Stimulated activated CD4-positive, alpha-beta T cell treated with anti-CD3 and anti-CD28 coated beads, Interleukin-2, amount 100 ng/mL, for 24 hours (primary cell): Measurements from ENCODE around the gene MTG1.
A peak's percentile ranks its signal among the peaks of the same experiment; 100 is the strongest.
"Not testable (repeated sequence)": the region's sequence is repeated elsewhere in the genome, so short reads cannot be mapped to it uniquely, and the experiment has no call there.

ENCODE experiments used
- DNase-seq, 2 donors: peaks; one replicate each; pipeline ENCODE4 v3.0.0-alpha.2; 2020

MTG1 gene

GRCh38 chr10:133359554-133359971 lies 34.4 kb upstream of the MTG1 start:
- DNase-seq, result peak in 1 of 2 donors; percentile 33

DNA sequence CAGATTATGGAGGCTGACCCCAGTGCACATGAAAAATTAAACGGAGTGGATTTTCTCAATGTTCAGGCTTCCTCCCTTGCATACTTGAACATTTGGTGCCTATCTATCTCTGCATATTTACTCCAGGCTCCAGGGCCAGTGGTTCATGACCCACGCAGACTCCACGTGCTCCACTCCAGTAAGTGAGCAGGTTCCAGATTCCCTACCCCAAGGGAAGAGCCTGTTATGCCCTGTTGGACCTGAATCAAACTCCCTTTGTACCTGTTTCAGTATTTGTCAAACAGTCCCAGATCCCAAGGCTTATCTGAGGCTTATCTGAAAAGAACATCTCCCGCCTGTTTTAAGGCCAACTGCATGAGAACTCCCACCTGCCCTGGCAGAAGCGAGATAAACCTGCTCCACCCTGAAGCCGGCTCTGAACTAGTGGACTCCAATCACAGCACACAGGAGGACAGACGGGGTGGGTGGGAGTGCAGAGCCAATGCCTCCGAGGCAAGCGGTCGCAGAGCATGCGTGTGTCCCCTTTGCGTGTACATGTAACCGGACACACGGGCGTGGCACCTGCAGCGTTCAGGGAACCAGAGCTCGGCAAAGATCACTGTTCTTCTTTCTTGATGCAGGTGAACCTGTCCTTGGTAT lies 33.9 kb upstream of the MTG1 start:
- DNase-seq, result no peak

- no peak for DNase-seq
Observed at GRCh38 chr10:133361227-133361626, 32.7 kb upstream of the MTG1 start.

GRCh38 chr10:133361773-133362441 lies 32.0 kb upstream of the MTG1 start:
- no peak for DNase-seq

DNA sequence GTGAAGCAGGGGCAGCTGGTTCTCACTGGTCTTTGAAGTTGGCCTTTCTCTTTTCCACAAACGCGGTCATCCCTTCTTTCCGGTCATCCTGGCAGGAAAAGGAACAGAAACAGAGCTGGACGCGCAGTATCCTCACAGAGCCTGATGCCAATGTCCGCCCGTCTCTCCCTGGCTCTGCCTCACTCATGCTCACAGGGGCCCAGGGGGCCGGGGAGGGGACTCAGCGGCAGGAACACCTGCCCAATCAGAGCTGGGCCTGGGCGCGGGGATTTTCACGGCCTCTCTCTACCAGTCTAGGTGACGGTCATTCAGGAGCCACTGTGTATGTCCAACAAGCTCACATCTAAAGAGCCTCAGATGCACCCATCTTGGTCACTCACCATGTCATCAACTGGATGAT lies 31.1 kb upstream of the MTG1 start:
- DNase-seq, result no peak

DNA sequence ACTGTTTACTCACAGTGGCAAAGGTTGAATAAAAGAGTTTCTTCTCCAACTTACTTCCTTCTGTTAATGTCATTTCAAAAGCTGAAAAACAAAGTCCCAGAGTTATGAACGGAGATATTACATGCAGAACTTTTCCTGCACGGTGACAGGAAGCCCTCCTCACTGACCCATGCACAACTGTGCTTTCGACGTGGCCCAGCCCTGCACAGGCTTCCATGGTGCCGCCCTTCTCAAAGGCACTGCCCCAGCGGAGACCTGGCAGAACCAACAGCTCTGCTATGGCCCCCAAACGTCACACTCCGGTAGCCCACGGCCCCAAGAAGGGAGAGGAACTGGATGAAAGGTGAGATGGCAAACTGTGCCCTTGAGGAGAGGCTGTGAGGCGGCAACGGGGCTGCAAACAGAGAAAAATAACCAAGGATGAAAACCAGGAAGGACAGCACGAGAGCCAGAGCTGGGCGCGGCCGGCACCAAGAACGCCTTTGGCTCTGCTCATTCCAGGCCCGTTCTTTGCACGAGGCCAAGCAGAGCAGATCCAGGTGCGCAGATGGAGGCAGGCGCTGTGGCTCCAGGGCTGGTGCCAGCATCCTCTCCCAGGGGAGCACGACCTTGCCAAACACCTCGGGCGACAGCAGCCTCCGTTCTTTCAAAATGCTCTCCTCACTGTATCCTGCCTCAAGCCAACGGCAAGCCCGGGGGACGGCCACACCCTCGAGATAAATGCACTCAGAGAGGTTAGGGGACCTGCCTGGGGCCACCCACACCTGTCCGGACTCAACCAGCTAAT lies 29.1 kb upstream of the MTG1 start:
- DNase-seq, result no peak

DNA sequence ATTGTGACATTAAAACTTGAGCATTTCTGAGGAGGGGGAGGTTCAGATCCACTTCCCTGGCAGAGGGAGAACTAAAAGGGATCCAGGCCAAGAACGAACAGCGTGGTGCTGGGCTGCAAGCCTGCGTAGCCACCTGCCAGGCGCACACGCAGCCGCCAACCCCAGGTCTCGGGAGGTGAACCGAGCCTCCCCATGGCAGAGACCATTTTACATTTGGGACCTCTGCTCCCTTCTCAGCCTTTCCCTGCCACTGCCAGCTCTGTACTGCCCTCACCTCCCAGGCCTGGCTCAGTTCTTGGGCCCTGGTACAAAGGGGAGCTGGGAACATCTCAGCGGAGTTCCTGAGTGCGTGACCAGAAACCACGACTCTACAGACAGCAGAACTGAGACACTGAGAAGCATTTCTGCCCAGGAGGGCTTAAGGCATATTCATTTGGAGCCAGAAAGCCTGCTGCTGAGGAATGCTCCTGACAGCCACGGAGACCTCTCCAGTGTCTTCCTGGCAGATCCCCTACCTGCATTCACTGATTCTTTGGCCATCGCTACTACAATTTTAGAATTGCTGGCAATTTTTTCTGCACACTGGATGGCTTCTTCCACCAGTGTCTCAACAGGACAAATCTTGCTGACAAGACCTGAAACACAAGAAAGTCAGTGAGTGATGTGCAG lies 28.4 kb upstream of the MTG1 start:
- DNase-seq, result no peak

DNA sequence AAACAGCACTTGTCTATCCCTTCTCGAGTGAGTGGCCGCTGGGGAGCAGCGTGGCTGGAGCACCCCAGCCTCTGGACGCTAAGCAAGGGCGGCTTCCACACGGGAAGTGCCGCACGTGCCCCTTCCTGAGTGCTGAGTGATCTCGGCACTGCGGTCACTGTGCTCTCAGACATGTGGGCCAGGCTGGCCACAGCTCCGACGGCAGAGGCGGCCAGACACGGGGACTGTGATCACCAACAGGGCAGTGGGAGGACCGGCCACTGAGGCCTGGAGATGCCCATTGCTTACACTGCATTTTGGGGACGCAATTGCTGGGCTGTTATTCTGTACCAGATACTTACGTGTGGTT lies 27.9 kb upstream of the MTG1 start:
- no peak for DNase-seq

DNA sequence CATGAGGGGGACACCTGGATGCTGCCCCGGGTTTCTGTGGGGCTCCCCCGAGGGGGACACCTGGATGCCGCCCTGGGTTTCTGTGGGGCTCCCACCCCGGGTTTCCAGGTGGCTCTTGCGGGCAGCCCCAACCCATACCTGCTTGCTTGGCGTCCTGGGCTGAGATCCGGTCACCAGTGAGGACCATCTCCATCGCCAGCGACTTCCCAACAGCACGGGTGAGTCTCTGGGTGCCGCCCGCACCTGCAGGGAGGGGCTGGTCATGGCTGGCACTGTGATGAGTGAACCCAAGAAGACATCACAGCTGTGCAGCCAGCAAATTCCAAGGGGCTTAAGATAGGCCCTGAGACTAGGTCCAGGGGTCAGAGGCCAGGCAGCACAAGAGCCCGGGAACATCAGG lies 27.2 kb upstream of the MTG1 start:
- DNase-seq, result no peak

DNA sequence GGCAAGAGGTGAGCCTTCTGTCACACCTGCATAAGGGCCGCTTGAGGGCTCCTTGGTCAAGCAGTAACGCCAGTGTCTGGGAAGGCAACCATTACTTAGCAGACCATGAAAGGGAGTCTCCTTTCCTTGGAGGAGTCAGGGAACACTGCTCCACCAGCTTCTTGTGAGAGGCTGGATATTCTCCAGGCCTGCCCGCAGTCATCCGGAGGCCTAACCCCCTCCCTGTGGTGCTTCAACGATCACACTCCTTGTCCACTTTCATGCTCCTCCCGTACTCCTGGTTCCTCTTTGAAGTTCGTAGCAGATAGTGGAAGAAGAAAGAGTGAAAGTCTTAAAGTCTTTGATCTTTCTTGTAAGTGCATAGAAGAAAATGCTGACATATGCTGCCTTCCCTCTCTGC lies 26.5 kb upstream of the MTG1 start:
- not testable (repeated sequence) for DNase-seq

- no peak for DNase-seq
Observed at GRCh38 chr10:133368153-133368552, 25.8 kb upstream of the MTG1 start.

GRCh38 chr10:133370030-133370786 lies 23.7 kb upstream of the MTG1 start:
- DNase-seq, result no peak

GRCh38 chr10:133372507-133372906 lies 21.4 kb upstream of the MTG1 start:
- no peak for DNase-seq

DNA sequence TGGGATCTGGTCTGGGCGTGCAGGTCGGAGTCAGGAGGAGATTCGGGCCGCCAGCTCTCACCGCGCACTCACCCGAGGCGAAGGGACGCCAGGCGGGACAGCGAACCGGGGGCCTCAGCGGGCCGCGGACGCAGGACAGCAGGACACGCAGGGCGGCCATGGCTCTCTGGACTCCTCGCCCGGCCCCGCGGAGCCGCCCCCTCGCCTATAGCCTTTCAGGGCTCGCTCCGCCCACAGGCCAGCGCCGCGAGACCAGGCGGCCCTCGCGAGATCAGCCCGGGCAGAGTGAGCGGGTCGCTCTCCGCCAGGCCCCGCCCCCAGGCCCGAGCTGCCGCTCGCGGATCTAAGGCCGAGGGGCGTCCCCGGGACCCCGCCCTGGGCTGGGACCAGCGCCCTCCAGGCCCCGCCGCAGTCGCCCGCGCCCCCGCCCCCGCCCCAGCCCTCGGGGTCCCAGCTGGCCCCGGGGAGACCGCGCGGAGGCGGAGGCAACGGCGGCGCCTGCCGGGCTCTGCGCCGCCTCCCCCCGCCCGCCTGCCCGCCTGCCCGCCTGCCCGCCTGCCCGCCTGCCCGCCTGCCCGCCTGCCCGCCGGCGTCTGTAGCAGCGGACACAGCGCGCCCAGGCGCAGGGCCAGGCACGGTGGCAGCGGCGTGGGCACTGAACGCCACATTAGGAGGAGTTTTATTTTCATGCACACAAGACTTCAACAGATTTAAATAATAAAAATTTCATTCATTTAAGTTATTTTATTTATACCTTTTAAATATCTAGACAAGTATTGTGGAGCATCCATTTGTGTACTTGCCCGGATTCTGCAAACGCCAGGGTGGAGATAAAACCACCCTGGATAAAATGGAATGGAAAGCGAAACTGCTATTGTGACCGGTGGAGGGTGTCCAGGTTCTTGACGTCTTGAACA lies 20.5 kb upstream of the MTG1 start, which contains the start of gene ECHS1:
Gene ECHS1, minus strand, starts transcription at position 181 of the 917 bp plus-strand sequence. Its CDS starts 21 bp downstream, at position 160.
- DNase-seq, result peak; percentile 94 to 97

GRCh38 chr10:133375357-133376115 lies 18.4 kb upstream of the MTG1 start:
- DNase-seq, result no peak

DNA sequence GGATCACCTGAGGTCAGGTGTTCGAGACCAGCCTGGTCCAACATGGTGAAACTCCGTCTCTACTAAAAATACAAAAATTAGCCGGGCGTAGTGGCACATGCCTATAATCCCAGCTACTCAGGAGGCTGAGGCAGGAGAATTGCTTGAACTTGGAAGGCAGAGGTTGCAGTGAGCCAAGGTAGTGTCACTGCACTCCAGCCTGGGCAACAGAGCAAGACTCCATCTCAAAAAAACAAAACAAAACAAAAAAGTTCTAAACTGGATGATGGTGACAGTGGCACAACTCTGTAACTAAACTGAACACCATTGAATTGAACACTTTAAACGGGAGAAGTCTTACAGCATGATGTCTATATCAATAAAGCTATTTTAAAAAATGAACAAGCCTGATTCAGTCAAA lies 17.8 kb upstream of the MTG1 start:
- not testable (repeated sequence) for DNase-seq

GRCh38 chr10:133377025-133377817 lies 16.7 kb upstream of the MTG1 start:
- no peak for DNase-seq

DNA sequence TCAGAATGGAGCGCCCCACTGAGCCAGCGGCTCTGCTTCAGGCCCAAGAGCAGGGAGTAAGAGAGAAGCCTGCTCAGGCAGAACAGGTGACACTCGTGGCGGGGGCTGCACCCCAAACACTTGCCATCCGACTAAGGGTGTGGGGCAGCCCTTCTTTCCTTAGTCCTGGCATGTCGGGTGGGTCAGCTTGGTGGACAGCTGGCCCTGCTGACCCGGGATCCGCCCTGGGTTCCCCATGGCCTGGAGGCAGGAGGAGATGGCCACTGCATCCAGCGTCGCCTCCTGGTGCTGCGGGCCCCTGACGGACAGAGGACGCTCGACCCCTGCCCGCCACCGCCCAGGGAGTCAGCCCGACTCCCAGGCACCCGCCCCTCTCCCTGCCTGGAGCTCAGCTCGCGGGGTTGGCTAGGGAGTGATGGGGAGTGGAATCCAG lies 16.1 kb upstream of the MTG1 start:
- DNase-seq, result no peak

DNA sequence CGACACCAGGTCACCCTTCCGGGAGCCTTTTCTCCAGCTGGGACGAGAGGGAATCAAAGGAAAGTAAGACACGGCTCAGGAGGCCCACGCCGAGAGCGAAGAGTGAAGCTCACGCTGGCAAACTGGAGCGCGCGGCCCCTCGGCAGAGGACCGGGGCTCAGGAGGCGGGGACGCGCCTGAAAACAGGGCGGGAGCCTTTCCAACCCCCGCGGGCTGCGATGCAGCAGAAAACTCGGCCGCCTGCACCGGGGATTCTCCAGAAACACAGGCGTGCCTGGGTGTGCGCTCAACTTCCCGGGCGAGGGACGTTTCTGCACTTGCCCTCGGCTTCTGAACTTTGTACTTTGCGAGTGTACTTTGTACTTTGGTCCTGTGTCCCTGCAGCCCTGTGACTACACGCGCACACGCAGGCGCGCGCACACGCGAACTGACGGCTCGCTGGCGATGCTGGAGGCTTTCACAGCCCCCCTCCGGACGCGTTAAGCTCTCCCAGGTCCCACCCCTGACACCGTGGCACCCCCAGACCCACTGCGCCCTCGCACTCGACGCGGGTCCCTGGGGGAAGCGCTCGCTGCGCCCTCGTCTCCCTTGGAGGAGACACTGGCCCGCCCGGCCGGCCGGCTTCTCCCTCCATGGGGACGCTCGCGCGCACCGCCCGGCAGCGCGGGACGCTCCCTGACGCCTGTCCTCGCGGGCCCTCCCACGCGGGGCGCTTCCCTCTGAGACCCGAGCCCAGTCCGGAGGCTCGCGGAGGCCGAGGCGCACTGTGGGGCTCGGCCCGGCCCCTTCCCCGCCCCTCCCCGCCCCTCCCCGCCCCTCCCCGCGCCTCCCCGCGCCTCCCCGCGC lies 15.5 kb upstream of the MTG1 start:
- peak; percentile 65 to 69 for DNase-seq
